Stimulated activated CD4-positive, alpha-beta T cell treated with anti-CD3 and anti-CD28 coated beads, Interleukin-12 subunit alpha, Interleukin-12 subunit beta, amount 100 ng/mL, for 24 hours (primary cell): Measurements from ENCODE around the gene ESPNL.

Experiments used
- DNase-seq, 2 experiments: peaks; one replicate each; pipeline ENCODE4 v3.0.0-alpha.2; 2020; ENCODE audit warnings: low read depth in 2 of 2

Gene ESPNL

DNA sequence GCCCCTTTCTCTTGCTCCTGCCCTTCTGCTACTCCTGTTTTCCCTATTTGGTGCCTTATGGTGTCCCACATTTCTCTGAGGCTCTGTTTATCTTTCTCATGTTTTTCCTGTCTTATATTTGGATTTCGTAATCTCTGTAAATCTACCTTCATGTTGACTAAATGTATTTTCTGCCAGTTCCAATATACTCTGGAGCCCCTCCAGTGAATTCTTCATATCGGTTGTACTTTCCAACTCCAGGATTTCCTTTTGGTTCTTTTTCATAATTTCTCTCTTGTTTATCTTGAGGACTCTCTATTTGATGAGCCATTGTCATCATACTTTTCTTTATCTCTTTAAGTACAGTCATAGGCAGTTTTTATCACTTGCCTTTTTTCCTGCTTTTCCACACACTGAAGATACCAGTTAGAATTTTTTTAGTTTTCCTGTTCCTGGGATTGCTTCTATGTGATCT, 20.2 kb upstream of the ESPNL start:
- DNase-seq, result no peak

DNA sequence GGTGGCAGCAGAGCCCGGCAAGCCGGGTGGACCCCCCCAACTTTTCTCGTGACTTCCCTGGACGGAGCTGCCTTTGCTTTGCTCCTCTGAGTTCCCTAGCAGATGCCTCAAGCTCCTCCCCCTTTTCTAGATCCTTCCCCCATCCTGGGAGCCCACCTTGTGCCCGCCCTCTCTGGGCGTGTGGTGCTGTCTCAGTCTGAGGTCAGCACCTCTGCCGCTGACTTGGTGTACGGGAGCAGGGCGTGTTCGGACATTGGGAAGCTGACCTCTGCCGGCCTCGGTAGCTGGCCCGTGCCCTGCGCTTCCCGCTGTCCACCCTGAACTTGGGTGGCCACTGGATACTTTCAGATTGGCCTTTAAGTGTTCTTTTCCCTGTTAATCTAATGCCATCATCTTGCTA, 19.6 kb upstream of the ESPNL start:
- DNase-seq, result no peak

DNA sequence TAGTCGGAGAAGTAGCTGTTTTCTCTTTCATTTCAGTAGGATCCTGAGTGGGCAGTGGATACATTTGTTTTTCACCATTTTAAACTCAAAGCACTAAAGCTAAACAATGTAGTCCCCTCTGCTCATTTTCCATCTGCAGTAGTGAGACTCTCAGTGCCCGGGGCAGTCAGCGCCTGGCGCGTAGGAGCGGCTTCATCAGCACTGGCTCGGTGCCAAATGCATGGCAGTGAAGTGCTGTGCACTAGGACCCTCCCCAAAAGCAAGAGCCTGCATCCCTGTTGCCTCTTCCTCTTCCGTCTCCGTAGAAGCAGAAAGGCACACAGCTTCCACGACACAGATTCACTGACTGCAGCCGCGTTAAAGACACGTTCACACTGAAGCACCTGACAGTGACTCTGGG, 19.0 kb upstream of the ESPNL start:
- no peak for DNase-seq

DNA sequence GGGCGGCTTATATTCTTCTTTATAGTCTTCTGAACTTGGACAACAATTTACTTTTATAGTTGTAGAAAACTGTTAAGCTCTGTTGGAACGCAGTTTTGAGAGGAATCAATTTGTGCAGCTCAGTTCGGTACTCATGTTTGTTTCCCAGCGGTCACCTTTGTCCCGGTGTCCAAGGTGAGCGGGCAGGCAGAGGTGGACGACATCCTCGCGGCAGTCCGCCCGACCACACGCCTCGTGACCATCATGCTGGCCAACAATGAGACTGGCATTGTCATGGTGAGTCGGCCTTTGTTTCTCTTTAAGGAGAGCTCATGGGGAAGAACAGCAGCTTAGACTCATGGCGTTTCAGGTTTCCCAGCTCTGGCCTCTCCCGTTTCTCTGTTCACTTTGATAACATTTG, 18.6 kb upstream of the ESPNL start:
- no peak for DNase-seq

DNA sequence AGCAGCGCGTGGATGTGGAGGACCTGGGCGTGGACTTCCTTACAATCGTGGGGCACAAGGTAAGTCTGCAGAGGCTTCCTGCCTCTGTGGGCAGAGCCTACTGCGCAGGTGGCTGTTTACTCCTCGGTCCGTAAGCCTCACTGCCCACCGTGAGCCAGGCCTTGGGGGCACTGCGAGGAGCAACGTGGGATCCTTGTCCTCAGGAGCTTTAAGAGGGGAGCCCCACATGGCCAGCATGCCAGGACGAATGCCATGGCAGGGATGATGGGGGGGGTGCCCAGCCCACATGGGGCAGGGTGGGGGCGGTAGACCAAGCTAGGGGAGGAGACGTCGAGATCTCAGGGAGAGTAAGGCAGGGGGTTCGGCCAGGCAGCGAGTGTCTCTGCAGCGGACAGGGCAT, 18.0 kb upstream of the ESPNL start:
- DNase-seq, result no peak

DNA sequence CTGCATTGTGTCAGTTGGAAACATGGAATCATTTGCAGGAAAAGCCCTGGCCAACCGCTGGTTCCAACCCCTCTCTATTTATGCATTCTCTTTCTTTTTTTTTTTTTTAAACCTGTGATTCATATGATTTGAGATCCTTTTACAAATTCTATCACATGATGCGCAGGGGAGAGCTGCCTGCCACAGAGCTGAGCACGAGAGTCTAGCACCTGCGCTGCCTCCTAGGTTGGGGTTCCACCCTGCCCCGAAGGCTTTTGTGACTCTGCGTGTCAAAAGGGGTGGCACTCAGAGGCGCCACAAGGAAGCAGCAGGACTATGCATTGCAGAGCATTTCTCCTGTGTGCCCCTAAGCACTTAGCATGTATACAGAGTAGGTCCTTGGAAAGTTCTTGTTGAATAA, 17.3 kb upstream of the ESPNL start:
- DNase-seq, result no peak

DNA sequence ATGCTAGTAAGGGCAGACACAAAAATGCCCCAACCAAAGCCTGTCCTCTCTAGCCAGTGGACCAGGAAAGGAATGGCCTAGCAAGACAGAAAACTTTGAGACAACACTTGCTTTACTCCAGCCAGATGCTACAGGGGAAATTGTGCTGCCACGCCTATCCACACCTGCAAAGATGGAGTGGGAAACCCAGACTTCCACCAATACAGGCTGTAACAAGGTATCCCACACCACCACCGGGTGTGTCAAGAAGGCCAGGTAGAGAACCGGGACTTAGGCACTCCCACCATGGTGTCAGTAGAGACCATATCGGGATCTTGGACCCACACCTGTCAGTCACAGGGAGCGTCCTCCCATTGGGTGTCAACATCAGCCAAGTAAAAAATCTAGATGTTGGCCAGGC, 16.2 kb upstream of the ESPNL start:
- DNase-seq, result no peak

DNA sequence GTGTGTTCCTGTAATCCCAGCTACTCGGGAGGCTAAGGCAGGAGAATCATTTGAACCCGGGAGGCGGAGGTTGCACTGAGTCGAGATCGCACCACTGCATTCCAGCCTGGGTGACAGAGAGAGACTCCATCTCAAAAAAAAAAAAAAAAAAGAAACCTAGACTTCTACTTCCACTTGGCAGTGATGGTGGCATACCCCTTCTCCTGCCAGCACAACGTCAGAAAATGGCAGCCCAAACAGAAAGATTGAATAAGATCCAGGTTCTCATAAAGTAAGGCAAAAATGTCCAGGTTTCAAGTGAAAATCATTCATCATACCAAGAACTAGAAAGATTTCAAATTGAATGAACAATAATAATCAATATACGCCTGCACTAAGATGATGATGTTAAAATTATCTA, 15.4 kb upstream of the ESPNL start:
- no peak for DNase-seq

DNA sequence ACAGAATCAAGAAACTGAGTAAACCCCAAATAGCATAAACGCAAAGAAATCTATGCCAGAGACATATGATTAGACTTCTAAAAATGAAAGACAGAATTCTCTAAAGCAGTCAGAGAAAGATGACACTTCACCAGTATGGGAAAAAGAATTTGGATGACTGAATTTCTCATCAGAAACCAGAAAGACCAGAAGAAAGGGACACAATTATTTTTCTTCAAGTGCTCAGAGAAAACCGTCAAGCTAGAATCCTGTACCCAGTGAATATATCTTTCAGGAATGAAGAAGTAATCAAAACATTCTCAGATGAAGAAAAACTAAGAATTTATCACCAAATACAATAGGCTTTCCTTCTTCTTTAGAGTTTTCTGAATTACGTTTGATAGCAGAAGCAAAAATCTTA, 14.2 kb upstream of the ESPNL start:
- DNase-seq, result no peak

DNA sequence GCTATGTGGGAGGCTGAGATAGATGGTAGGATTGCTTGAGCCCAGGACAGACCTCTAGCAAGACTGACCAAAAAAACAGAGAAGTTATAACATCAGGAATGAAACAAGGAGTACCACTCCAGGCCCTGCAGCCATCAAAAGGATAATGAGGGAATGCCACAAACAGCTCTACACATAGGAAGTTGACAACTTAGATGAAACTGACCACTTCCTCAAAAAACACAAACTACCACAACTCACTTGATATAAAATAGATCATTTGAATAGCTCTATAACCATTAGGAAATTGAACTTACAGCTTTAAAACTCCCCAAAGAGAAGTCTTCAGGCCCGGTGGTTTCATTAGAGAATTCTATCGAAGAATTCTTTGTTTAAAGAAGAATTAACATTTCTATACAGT, 12.9 kb upstream of the ESPNL start:
- no peak for DNase-seq

DNA sequence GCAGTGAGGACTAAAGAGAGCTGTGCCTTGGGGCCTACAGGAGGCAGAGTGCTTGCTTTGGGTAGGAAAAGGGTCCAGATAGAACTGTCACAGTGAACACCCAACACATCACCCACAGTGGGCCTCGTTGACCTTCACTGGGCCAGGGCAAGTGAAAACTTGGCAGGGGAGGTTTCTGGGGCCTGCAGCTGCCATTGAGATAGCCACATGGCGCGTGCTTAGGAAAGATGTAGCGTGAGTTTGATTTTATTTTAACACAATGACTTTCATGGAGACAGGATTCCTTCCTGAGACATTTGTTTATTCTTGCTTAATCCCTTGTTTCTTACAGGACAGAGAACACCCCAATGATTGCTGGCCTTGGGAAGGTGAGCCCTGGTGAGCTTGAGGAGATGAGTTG, 9.3 kb upstream of the ESPNL start:
- no peak for DNase-seq

DNA sequence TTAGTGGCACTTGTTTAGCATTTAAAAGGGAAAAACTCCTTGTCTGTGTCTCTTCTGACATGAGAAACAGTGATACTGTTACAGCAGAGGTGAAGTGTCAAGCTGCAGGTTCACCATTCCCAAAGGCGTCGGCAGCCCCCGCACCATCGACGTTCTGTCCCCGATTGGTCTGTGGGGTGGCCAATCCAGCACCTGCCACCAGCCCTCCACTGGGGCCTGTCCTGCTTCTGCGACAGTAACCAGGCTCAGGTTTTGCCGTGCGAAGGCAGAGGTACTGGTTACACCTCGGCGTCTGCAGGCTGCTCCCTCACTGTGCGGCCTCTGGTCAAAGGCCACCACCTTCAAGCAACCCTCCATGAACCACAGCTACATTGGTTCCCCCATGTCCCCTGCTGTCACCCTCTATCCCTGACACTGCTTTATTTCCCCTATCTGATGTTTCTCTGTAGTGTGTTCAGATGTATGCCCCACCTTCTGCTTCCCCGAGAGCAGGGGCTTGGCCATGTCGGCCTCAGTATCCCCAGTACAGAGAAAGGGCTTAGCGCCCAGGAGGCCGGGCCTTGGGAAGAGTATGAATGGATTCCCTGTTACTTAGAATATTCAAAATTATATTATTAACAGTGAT, 8.6 kb upstream of the ESPNL start:
- no peak for DNase-seq

DNA sequence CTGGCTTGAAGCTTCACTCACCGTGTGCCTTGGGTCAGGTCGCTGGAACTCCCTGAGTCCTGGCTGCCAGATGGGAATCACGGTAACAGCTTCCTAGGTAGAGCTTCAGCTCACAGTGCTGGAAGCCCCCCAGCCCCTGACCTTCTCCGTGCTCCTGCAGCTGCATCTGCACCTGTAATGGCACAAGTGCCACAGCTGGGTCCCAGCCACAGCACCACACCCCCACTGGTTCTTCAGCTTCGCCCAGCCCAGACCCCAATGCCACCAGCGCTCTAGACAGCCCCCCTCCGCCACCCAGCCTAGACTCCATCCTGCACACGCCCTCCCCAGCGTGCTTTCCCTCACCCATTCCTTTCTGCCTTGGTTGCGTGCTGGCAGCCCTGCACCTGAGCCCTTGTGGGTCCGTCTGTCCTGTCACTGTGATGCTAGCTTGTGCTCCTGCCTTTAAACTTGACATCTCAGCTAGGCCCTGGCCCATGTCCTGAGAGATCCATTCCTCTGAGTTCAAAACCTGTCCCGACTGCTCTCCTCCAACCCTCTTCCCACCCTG, 7.6 kb upstream of the ESPNL start:
- DNase-seq, result no peak

DNA sequence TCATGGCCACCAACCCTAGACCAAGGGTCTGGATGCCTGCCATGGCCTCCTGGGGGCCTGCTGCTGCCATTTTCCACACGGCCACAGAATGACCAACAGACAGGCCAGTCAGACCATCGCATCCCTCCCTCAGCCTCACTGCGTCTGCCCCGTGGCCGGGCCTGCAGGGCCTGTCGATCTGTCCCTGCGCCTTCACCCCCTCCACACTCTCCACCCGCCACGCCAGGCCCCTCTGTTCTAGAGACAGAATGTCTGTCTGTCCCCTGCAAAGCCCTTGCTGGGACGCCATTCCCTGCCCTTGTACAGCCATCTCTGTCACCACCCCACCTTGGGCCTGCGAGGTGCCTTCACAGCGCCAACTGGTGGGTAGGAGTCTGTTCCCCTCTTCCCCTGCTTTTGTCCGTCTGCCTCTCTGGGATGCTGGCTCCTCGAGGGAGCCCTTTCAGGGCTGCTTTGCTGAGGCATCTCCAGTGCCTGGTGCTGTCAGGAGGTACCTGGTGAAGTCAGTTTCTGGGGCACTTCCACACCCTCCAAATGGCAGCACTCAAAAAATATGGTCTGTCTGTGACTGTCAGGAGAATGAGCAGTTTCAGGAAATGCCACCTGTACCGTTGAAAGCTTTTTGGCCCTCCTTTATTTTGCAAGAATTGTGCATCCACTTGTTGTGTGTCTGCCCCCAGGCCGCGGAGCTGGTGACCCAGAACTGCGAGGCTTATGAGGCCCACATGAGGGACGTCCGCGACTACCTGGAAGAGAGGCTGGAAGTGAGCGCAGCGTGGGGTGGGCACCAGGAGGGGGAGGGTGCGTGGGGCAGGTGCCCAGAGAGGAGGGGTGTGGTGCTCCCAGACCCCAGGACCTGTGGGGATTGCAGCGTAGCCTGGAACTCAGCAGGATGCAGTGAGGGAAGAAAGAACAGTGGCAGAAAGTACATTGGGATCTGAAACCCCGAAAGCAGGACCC, 6.7 kb upstream of the ESPNL start:
- no peak for DNase-seq

DNA sequence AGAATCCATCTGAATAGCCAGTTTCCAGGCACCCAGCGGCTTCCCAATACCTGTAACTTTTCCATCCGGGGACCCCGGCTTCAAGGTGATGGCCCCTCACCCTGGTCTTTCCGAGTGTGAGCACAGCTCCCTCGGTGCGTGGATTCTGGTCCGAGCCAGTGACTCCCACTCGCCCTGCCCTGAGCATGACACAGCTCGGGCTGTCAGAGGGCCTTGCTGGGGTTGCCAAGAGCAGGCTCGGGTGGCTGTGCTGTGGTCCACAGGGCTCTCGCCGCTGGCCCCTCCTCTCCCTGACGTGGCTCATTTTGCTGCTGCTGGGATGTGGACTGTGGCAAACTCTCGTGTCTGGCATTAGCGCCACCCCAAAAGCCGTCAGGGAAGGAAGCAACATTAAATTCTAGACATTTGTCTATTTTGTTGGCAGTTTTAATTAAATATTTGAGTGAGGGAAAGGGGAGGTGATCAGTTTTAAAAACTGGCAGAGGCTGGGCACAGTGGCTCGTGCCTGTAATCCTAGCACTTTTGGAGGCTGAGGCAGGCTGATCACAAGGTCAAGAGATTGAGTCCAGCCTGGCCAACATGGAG, 5.6 kb upstream of the ESPNL start:
- no peak for DNase-seq

DNA sequence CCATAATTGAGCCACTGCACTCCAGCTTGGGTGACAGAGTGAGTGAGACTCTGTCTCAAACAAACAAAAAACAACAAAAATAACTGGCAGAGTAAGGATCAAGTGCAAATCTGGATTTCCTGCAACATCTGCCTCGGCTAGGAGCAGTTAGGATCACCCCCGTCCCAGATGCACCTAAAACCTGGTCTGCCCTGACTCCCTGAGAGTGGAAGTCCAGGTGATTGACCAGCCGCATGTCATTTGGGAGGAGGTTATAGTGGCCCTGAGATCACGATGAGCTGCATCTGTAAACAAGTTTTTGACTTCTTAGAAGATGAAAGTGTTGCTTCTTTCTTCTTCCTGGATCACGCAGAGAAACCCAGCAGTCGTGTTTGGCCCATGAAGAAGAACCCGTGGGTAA, 5.0 kb upstream of the ESPNL start:
- no peak for DNase-seq

DNA sequence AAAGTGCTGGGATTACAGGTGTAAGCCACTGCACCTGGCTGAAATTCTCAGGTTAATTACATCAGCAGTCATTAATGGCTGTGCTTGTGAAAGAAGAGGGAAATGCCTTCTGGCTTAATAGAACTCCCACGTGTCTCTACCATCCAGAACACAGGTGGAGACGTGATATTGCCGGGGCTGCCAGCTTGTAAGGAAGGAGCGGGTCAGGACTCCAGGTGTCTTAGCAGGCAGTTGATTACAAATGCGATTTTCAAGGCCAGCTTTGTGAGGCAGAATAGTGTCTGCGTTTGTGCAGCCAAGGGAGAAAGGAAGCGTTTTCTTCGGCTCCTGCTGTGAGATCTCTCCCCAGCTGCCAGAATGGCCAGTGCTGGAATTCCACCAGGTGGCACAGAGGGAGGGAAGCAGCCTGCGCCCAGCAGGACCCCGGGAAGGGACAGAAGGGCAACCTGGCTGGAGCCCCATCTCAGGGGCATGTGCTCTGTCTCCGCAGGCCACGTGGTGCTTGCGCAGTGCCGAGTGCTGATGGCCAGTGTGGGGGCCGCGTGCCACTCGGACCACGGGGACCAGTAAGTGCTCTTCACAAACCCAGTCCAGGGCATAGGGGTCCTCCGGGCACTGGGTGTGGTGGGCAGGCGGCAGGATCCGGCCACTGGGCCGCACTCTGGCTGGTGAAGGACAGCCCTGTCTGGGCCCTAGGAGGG, 3.7 kb upstream of the ESPNL start:
- no peak for DNase-seq

DNA sequence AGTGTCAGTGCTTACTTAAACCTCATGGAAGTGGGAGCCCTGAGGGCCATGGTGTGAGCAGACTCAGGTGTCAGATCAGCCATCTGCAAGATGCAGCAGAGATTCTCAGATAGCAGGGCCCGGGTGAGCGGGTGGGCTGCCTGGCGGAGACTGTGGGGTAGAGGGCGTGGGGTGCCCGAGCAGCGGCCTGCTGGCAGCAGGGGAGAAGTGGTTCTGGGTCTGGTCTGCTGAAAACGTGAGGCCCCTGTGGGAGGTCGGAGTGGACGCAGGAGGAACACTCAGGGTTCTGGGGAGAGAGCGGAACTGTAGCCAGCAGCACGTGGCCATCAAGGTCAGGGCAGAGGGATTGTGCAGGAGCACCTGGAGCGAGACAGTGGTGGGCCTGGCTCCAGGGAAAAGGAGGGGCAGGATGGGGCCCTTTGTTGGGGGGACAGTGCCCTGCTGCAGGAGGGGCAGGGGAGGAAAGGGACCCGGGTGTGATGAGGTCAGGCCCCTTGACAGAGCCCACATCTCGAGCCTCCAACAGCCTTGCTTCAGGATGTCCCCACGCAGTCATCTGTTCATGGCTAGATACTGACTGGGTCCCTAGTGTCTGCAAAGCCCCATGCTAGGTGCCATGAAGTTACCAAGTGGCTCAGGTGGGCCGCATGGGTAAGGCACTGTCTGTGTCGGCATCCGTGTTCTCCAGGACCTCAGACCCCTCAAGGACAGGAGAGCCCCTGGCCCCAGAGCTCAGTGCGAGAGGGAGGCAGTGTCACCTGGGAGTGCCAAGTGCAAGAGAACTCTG, 2.7 kb upstream of the ESPNL start:
- no peak for DNase-seq

DNA sequence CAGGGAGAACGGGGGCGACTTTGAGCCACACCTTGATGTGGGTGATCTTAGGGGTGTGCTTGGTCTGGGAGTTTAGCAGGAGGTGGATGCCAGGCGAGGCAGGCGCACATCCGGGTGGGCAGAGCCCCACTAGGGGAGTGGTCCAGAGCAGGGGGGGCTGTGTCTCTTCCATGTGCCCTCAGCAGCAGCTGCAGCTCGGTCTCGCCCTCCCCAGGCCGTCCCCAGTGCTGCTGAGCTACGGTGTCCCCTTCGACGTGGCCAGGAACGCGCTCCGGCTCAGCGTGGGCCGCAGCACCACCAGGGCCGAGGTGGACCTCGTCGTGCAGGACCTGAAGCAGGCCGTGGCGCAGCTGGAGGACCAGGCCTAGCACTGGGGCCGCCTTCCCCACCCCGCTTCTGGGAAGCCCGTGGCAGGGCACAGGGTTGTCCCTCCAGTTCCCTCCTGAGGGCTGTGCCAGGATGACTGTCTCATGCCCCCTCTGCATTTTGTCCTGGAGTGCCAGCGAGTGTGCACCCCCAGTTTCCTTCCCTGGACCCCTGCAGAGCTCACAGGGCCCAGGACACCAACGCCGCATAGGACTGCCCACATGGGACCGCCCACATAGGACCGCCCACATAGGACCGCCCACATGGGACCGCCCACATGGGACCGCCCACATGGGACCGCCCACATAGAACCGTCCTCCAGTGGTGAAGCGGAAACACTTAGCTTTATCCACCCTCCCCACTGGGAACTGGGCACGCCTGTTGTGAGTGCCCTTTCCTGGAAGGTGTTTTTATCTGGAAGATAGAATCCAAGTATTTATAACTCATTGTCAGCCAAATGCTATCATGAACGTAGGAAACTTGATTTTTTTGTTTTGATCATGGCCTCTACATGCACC, 1.9 kb upstream of the ESPNL start:
- DNase-seq, result no peak
